GM12878 (cell line): ENCODE results near the gene SLC45A3. TPM values are rescaled to one million over a fixed set of nuclear protein-coding genes. Genes with fewer than 3 reads are reported as not detected.

Source experiments
- ATAC-seq: fragments of 200-7000 bp; cut with Tn5 transposase; 3 replicates; pipeline ENCODE4 v1.9.1; 2020; ENCODE audit warnings: mild to moderate bottlenecking, moderate library complexity
- BruUV-seq: library from RNA; stranded (reverse); fragments of 400-500 nt; replicated peaks from 2 replicates; lab custom pipeline; 2021; lab: Mats Ljungman, UMichigan
- CTCF ChIA-PET: fragments of 300-600 bp; sonication (Branson Sonifier 250); formaldehyde crosslinking; extraction: SDS; loops from one replicate; lab custom pipeline; 2021; ENCODE audit warnings: inconsistent platforms; lab: Yijun Ruan, JAX
- POLR2A ChIA-PET: fragments of 350-600 bp; formaldehyde crosslinking; extraction: SDS; loops from one replicate; lab custom pipeline; 2021; ENCODE audit warnings: inconsistent platforms; lab: Charles Lee
- RAD21 ChIA-PET: fragments of 300-600 bp; sonication (Branson Sonifier 250); formaldehyde crosslinking; loops from one replicate; lab custom pipeline; 2023; ENCODE audit warnings: antibody characterized with exemption; ENCODE audit not compliant: unreplicated experiment; lab: Charles Lee
- SMC1A ChIA-PET: fragments of 300-600 bp; sonication (Branson Sonifier 250); formaldehyde crosslinking; loops from one replicate; lab custom pipeline; 2023; ENCODE audit not compliant: unreplicated experiment, uncharacterized antibody; lab: Charles Lee
- DNase-seq: peaks from one replicate; pipeline ENCODE4 v3.0.0-alpha.2; 2011; ENCODE audit warnings: low read depth, low spot score
- FAIRE-seq: peaks from 3 replicates; lab custom pipeline; 2011; peaks lifted over from hg19 to GRCh38; lab: Jason Lieb, UNC
- H2AFZ ChIP-seq: 2 replicates; pipeline ENCODE4 v1.6.0; 2011; ENCODE audit warnings: low read depth, low read length, control low read depth; ENCODE audit not compliant: control insufficient read depth
- H3K27ac ChIP-seq: 2 replicates; pipeline ENCODE4 v1.5.1; 2011; ENCODE audit warnings: control low read depth; ENCODE audit not compliant: control insufficient read depth, insufficient read depth
- H3K27me3 ChIP-seq, 2 experiments: replicated peaks in 1 of 2; 2 replicates each; pipeline versions ENCODE4 v1.6.0 to v1.6.1; 2011; ENCODE audit warnings: low read length in 1 of 2; ENCODE audit not compliant: control insufficient read depth in 2 of 2, insufficient read depth in 2 of 2
- H3K36me3 ChIP-seq, 2 experiments: 2 replicates each; pipeline ENCODE4 v1.5.1; 2011; ENCODE audit warnings: low read length in 1 of 2; ENCODE audit not compliant: control insufficient read depth in 2 of 2, insufficient read depth in 2 of 2
- H3K4me1 ChIP-seq: 2 replicates; pipeline ENCODE4 v1.6.1; 2011; ENCODE audit warnings: mild to moderate bottlenecking, low read length, moderate library complexity, mixed read lengths; ENCODE audit not compliant: control insufficient read depth, insufficient read depth
- H3K4me2 ChIP-seq: 2 replicates; pipeline ENCODE4 v1.6.0; 2011; ENCODE audit warnings: control low read depth; ENCODE audit not compliant: control insufficient read depth, insufficient read depth
- H3K4me3 ChIP-seq: fragments of 200-600 bp; sonication (generic); 2 replicates; pipeline ENCODE4 v1.5.1; 2016
- H3K79me2 ChIP-seq: 2 replicates; pipeline ENCODE4 v1.6.0; 2011; ENCODE audit warnings: low read length; ENCODE audit not compliant: control insufficient read depth, insufficient read depth
- H3K9ac ChIP-seq: 2 replicates; pipeline ENCODE4 v1.8.0; 2011; ENCODE audit warnings: low read length, control low read depth, mixed read lengths; ENCODE audit not compliant: control insufficient read depth, insufficient read depth
- H3K9me3 ChIP-seq: replicated peaks from 3 replicates; pipeline ENCODE4 v1.5.1; 2011; ENCODE audit warnings: mild to moderate bottlenecking, low read length; ENCODE audit not compliant: control insufficient read depth, insufficient read depth
- H4K20me1 ChIP-seq: 2 replicates; pipeline ENCODE4 v1.6.0; 2011; ENCODE audit not compliant: control insufficient read depth, insufficient read depth
- E2F4 ChIP-seq: IDR thresholded peaks from 2 replicates; pipeline ENCODE4 v1.6.1; 2012; ENCODE audit warnings: low read depth, low read length, improper control_type of control experiment
- ELK1 ChIP-seq: IDR thresholded peaks from 2 replicates; pipeline ENCODE4 v1.6.1; 2012; ENCODE audit warnings: low read depth, low read length, improper control_type of control experiment
- GATAD2B ChIP-seq: fragments of 450-650 bp; conservative IDR thresholded peaks from 2 replicates; pipeline ENCODE4 v1.6.1; 2017; ENCODE audit warnings: low read depth, mild to moderate bottlenecking, moderate library complexity
- LARP7 ChIP-seq: fragments of 450-650 bp; IDR thresholded peaks from 2 replicates; pipeline ENCODE4 v1.6.1; 2017; ENCODE audit warnings: mild to moderate bottlenecking
- NR2F1 ChIP-seq: fragments of 450-650 bp; conservative IDR thresholded peaks from 2 replicates; pipeline ENCODE4 v1.6.1; 2017; ENCODE audit warnings: mild to moderate bottlenecking
- SIX5 ChIP-seq: IDR thresholded peaks from 2 replicates; pipeline ENCODE4 v1.6.1; 2011; ENCODE audit warnings: mild to moderate bottlenecking, low read depth, low read length, moderate library complexity; ENCODE audit not compliant: severe bottlenecking
- TBL1XR1 ChIP-seq: IDR thresholded peaks from 2 replicates; pipeline ENCODE4 v1.6.1; 2012; ENCODE audit warnings: low read depth, low read length, improper control_type of control experiment
- WRNIP1 ChIP-seq: IDR thresholded peaks from 2 replicates; pipeline ENCODE4 v1.6.1; 2011; ENCODE audit warnings: low read depth, low read length, improper control_type of control experiment, borderline replicate concordance
- ZNF207 ChIP-seq: fragments of 450-650 bp; IDR thresholded peaks from 2 replicates; pipeline ENCODE4 v1.6.1; 2014; ENCODE audit warnings: antibody characterized with exemption, mild to moderate bottlenecking, borderline replicate concordance
- WGBS: methylation state at CpG from one replicate; pipeline ENCODE4 v1.1.6; 2016; ENCODE audit warnings: low lambda C conversion rate; ENCODE audit not compliant: insufficient replicate concordance, insufficient coverage; ENCODE audit errors: missing lambda C conversion rate; 5-methylcytosine and 5-hydroxymethylcytosine counted together
- in situ Hi-C: fragments of 300-500 bp; cut with MboI; formaldehyde crosslinking; loops from 9 replicates; pipeline ENCODE4 v1.14.3; 2018; ENCODE audit warnings: mixed read lengths
- intact Hi-C: fragments of 100-400 bp; cut with micrococcal nuclease; formaldehyde crosslinking; loops from one replicate; pipeline ENCODE4 v1.14.2; 2022; ENCODE audit not compliant: unreplicated experiment
- polyA plus RNA-seq, 11 experiments: library from polyadenylated mRNA; depleted of rRNA in 4 of 11; unstranded in 6 of 11; stranded (reverse) in 5 of 11; fragments of >200 nt; fragmentation: Nextera tagmentation in 4 of 11; fragmentation: Illumina TruSeq in 1 of 11; extraction: Ambion mirVana in 4 of 11; extraction: Trizol in 1 of 11; gene quantifications; 1 replicate in 1 of 11; 2 replicates in 10 of 11; pipeline versions ENCODE4 v1.2.1 to v1.2.3, GENCODE V29; 2011 to 2016; ENCODE audit warnings: inconsistent platforms in 2 of 11, missing spikeins in 2 of 11, low read depth in 1 of 11
- total RNA-seq, 4 experiments: library from RNA; depleted of rRNA in 3 of 4; stranded (reverse); fragments of >200 nt in 3 of 4; fragmentation: Illumina TruSeq in 1 of 4; extraction: Trizol in 1 of 4; gene quantifications; 2 replicates each; pipeline versions ENCODE4 v1.2.1 to v1.2.3, GENCODE V29; 2013 to 2021

The SLC45A3 gene
- total and polyA plus RNA-seq, 10 of the 15 experiments (the other 5 are each of a cell fraction or from before 2014, with no cell fraction given): 0.26 to 10.3 (median 4.1) TPM

DNA sequence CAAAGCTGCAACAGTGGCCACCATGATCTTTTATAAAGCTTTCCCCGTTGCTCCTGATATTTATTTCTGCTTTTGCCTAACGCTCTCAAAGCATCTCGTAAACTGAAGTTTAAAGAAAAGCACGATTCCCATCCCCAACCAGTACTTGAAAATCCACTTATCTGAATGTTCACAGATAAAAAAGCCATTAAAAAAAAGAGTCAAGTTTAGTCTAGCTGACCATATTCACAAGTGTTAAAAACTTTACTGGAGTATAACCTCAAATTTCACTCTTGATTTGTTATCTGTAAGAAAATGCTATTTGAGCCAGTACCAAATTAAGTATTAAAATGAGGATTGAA lies 34.6 kb upstream of the SLC45A3 start:
- Histone ChIP-seq H3K27me3 (no peaks in the 10 kb centered on the region), H3K4me2 (no peak overlapping the region), H3K27ac (no peak overlapping the region), H3K9me3 (no peaks in the 10 kb centered on the region), H2AFZ (no peak overlapping the region), H3K4me1 (no peaks in the 10 kb centered on the region), H3K9ac (no peak overlapping the region), H3K36me3 (peaks cover 5 to 20% of the 10 kb centered on the region in 2 experiments), H3K4me3 (no peak overlapping the region), H4K20me1 (no peaks in the 10 kb centered on the region), H3K79me2 (no peaks in the 10 kb centered on the region)
- intact Hi-C loops: no loop called here
- TF ChIP-seq NR2F1 (no peak), TBL1XR1 (no peak), LARP7 (no peak)
- WGBS: 99% methylated on average over 4 of the region's 4 CpGs
- FAIRE-seq: no peak
- ChIA-PET SMC1A (interaction anchor here (0.6 to 19.5 kb wide), 17 partner anchors 9 to 459 kb away, joined by 3 to 1008 read pairs (median 7); partner anchors contain the start of gene RAB29), CTCF (interaction anchor here (0.7 to 16.5 kb wide), 17 partner anchors 8 to 361 kb away, joined by 3 to 1339 read pairs (median 5); partner anchors contain the start of gene SLC45A3), RAD21 (interaction anchor here (1.1 to 10.5 kb wide), 13 partner anchors 22 to 262 kb away, joined by 3 to 538 read pairs (median 7); partner anchors contain the start of genes ELK4 and RAB29), POLR2A (interaction anchor here (0.9 to 10.1 kb wide), 11 partner anchors 27 to 235 kb away, joined by 3 to 89 read pairs (median 6); no protein-coding TSS in a partner anchor)
- no peak for DNase-seq
- no TSS peak for BruUV-seq
- no peak for ATAC-seq
- in situ Hi-C loops: loop anchor here (5.0 kb wide), 1 partner anchor 128 kb away; no protein-coding TSS in a partner anchor

DNA sequence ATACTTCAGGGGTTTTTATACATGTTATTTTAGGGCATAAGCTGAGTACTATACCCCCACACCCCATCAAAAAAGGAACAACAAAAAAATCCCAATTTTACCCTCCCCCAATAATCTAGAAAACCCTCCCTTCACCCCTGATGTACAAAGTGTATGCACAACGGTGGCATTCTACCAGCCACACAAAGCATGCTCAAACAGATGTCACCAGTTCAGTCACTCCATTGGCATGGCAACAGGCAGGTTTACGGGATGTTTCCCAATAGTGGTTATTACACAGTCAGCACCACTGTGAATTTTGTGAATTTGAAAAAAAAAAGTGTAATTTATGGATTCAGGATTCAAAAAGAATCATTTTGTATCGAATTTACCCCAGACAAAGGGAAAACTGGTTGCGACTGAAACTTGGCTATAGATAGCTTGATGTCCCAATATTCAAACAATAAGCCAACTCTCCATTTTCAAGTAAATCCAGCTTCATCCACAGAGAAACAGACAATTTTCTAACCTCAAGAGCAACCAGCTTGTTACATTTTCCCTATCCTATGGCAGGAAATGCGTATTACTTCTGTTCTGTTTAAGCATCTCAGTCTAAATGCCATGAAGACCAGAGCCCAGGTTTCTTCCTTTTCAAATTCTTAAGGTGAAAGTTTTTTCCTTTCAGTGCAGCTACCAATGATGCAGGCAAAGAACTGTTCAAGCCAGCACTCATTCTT lies 34.0 kb upstream of the SLC45A3 start:
- Histone ChIP-seq H3K79me2 (no peaks in the 10 kb centered on the region), H4K20me1 (no peaks in the 10 kb centered on the region), H3K36me3 (peaks cover 5 to 15% of the 10 kb centered on the region in 2 experiments), H3K9ac (no peak overlapping the region), H3K27me3 (no peaks in the 10 kb centered on the region), H3K9me3 (no peaks in the 10 kb centered on the region), H3K4me2 (no peak overlapping the region), H3K4me1 (no peaks in the 10 kb centered on the region), H3K4me3 (no peak overlapping the region), H2AFZ (no peak overlapping the region), H3K27ac (no peak overlapping the region)
- ChIA-PET CTCF (interaction anchor here (0.7 to 16.5 kb wide), 16 partner anchors 8 to 263 kb away, joined by 3 to 1339 read pairs (median 6); partner anchors contain the start of gene SLC45A3), RAD21 (interaction anchor here (0.7 to 10.5 kb wide), 14 partner anchors 9 to 263 kb away, joined by 3 to 538 read pairs (median 6); partner anchors contain the start of genes ELK4 and RAB29), POLR2A (interaction anchor here (0.8 to 10.1 kb wide), 10 partner anchors 27 to 121 kb away, joined by 3 to 89 read pairs (median 6); partner anchors contain the start of gene SLC45A3), SMC1A (interaction anchor here (0.6 to 19.5 kb wide), 20 partner anchors 9 to 458 kb away, joined by 3 to 1008 read pairs (median 5); no protein-coding TSS in a partner anchor)
- ATAC-seq: no peak
- no peak for FAIRE-seq
- in situ Hi-C loops (loop anchor here (5.0 kb wide), 1 partner anchor 127 kb away; no protein-coding TSS in a partner anchor), intact Hi-C loops (no loop called here)
- BruUV-seq: no TSS peak
- 86% methylated on average over 5 of the region's 5 CpGs for WGBS
- no peak for DNase-seq
- TF ChIP-seq ELK1: no peak
- no peak for TF ChIP-seq E2F4
- TF ChIP-seq WRNIP1: no peak
- TF ChIP-seq SIX5: no peak
- TF ChIP-seq ZNF207: no peak
- TF ChIP-seq GATAD2B: no peak
